H9 (cell line): ENCODE data around the gene CCDC170. TPM values are rescaled to one million over a fixed set of nuclear protein-coding genes. Genes with fewer than 3 reads are reported as not detected.
A peak's percentile ranks its signal among the peaks of the same experiment; 100 is the strongest.

ENCODE experiments used
- DNase-seq: peaks from one replicate; pipeline ENCODE4 v3.0.0-alpha.2; 2017
- H2AFZ ChIP-seq: one replicate; pipeline ENCODE4 v1.6.1; 2013; ENCODE audit warnings: mild to moderate bottlenecking, low read length, control low read depth, moderate library complexity
- H2AK5ac ChIP-seq: 2 replicates; pipeline ENCODE4 v1.6.1; 2013; ENCODE audit warnings: low read length, control low read depth, mixed read lengths; ENCODE audit not compliant: insufficient read length
- H2BK120ac ChIP-seq: one replicate; pipeline ENCODE4 v1.6.1; 2013; ENCODE audit warnings: low read depth, mild to moderate bottlenecking, low read length, control low read depth, inconsistent platforms; ENCODE audit not compliant: poor library complexity, severe bottlenecking
- H2BK12ac ChIP-seq: 2 replicates; pipeline ENCODE4 v1.6.1; 2013; ENCODE audit warnings: low read length, control low read depth, mixed read lengths, low read depth; ENCODE audit not compliant: insufficient read length
- H2BK15ac ChIP-seq: 2 replicates; pipeline ENCODE4 v1.6.1; 2013; ENCODE audit warnings: low read depth, low read length, control low read depth
- H2BK20ac ChIP-seq: one replicate; pipeline ENCODE4 v1.6.1; 2013; ENCODE audit warnings: low read depth, mild to moderate bottlenecking, low read length, control low read depth, inconsistent platforms; ENCODE audit not compliant: poor library complexity, severe bottlenecking
- H2BK5ac ChIP-seq: 2 replicates; pipeline ENCODE4 v1.6.1; 2013; ENCODE audit warnings: low read length, control low read depth, mixed read lengths; ENCODE audit not compliant: insufficient read length
- H3K14ac ChIP-seq: 2 replicates; pipeline ENCODE4 v1.6.1; 2013; ENCODE audit warnings: low read length, control low read depth; ENCODE audit not compliant: insufficient read depth
- H3K18ac ChIP-seq: 2 replicates; pipeline ENCODE4 v1.6.1; 2013; ENCODE audit warnings: low read depth, mild to moderate bottlenecking, mixed read lengths, low read length, control low read depth; ENCODE audit not compliant: insufficient read length
- H3K23ac ChIP-seq: 2 replicates; pipeline ENCODE4 v1.6.1; 2013; ENCODE audit warnings: low read length, control low read depth, mixed read lengths, low read depth; ENCODE audit not compliant: insufficient read length
- H3K23me2 ChIP-seq: 2 replicates; pipeline ENCODE4 v1.6.1; 2013; ENCODE audit warnings: low read depth, mild to moderate bottlenecking, mixed read lengths, low read length, control low read depth; ENCODE audit not compliant: insufficient read length, poor library complexity, severe bottlenecking
- H3K27ac ChIP-seq: 2 replicates; pipeline ENCODE4 v1.5.1; 2013; ENCODE audit warnings: low read length, control low read depth, mixed read lengths, low read depth; ENCODE audit not compliant: insufficient read length
- H3K27me3 ChIP-seq: 2 replicates; pipeline ENCODE4 v1.6.1; 2013; ENCODE audit warnings: low read length, control low read depth, inconsistent platforms; ENCODE audit not compliant: insufficient read depth
- H3K4ac ChIP-seq: 2 replicates; pipeline ENCODE4 v1.6.1; 2013; ENCODE audit warnings: low read depth, mild to moderate bottlenecking, control low read depth, inconsistent platforms, low read length, moderate library complexity
- H3K4me1 ChIP-seq: 2 replicates; pipeline ENCODE4 v1.6.1; 2013; ENCODE audit warnings: low read length, control low read depth, inconsistent platforms; ENCODE audit not compliant: insufficient read depth
- H3K4me2 ChIP-seq: 2 replicates; pipeline ENCODE4 v1.6.1; 2013; ENCODE audit warnings: low read length, control low read depth, mixed read lengths; ENCODE audit not compliant: insufficient read length, insufficient read depth
- H3K56ac ChIP-seq: 2 replicates; pipeline ENCODE4 v1.6.1; 2013; ENCODE audit warnings: low read depth, mild to moderate bottlenecking, mixed read lengths, low read length, control low read depth; ENCODE audit not compliant: insufficient read length
- H3K79me1 ChIP-seq: 2 replicates; pipeline ENCODE4 v1.6.1; 2013; ENCODE audit warnings: low read depth, mild to moderate bottlenecking, moderate library complexity, low read length, control low read depth, inconsistent platforms; ENCODE audit not compliant: insufficient read depth, poor library complexity, severe bottlenecking
- H3K79me2 ChIP-seq: 2 replicates; pipeline ENCODE4 v1.6.1; 2013; ENCODE audit warnings: low read length, control low read depth, inconsistent platforms; ENCODE audit not compliant: insufficient read depth
- H3K9ac ChIP-seq: 2 replicates; pipeline ENCODE4 v1.6.1; 2013; ENCODE audit warnings: low read length, control low read depth, mixed read lengths; ENCODE audit not compliant: insufficient read length; ENCODE audit errors: extremely low read depth
- H3K9me3 ChIP-seq: one replicate; pipeline ENCODE4 v1.6.1; 2013; ENCODE audit warnings: low read depth, low read length, inconsistent platforms; ENCODE audit not compliant: control insufficient read depth
- H3T11ph ChIP-seq: one replicate; pipeline ENCODE4 v1.6.1; 2013; ENCODE audit warnings: mild to moderate bottlenecking, low read length, control low read depth, inconsistent platforms
- H4K20me1 ChIP-seq: one replicate; pipeline ENCODE4 v1.6.1; 2013; ENCODE audit not compliant: control insufficient read depth, insufficient read length, insufficient read depth
- H4K5ac ChIP-seq: 2 replicates; pipeline ENCODE4 v1.6.1; 2013; ENCODE audit warnings: low read depth, mild to moderate bottlenecking, mixed read lengths, low read length, control low read depth; ENCODE audit not compliant: insufficient read length
- H4K8ac ChIP-seq: replicated peaks from 2 replicates; pipeline ENCODE4 v1.6.1; 2013; ENCODE audit warnings: low read length, control low read depth, mixed read lengths, low read depth; ENCODE audit not compliant: insufficient read length
- H4K91ac ChIP-seq: 2 replicates; pipeline ENCODE4 v1.6.1; 2013; ENCODE audit warnings: low read depth, mild to moderate bottlenecking, moderate library complexity, mixed read lengths, low read length, control low read depth; ENCODE audit not compliant: insufficient read length
- H3K27ac Mint-ChIP-seq, 3 experiments: 2 replicates in 2 of 3; 3 replicates in 1 of 3; pipeline ENCODE4 v1.8.0; 2020 to 2021; ENCODE audit warnings: mixed read lengths in 3 of 3, mild to moderate bottlenecking in 1 of 3, moderate library complexity in 1 of 3
- H3K27me3 Mint-ChIP-seq: 2 replicates; pipeline ENCODE4 v1.8.0; 2021; ENCODE audit warnings: low read depth, mild to moderate bottlenecking, moderate library complexity, mixed read lengths
- H3K36me3 Mint-ChIP-seq, 3 experiments: 2 replicates in 2 of 3; 3 replicates in 1 of 3; pipeline ENCODE4 v1.8.0; 2020 to 2021; ENCODE audit warnings: low read depth in 3 of 3, mixed read lengths in 3 of 3; ENCODE audit not compliant: insufficient read depth in 1 of 3
- H3K4me1 Mint-ChIP-seq, 2 experiments: 2 replicates each; pipeline ENCODE4 v1.8.0; 2020; ENCODE audit warnings: mixed read lengths in 2 of 2
- H3K4me3 Mint-ChIP-seq, 2 experiments: 2 replicates in 1 of 2; 3 replicates in 1 of 2; pipeline ENCODE4 v1.8.0; 2020 to 2021; ENCODE audit warnings: mild to moderate bottlenecking in 2 of 2, mixed read lengths in 2 of 2, moderate library complexity in 1 of 2
- H3K9me3 Mint-ChIP-seq, 2 experiments: 2 replicates in 1 of 2; 3 replicates in 1 of 2; pipeline ENCODE4 v1.8.0; 2020; ENCODE audit warnings: mild to moderate bottlenecking in 2 of 2, mixed read lengths in 2 of 2, moderate library complexity in 1 of 2
- WGBS: extraction: QIAGEN DNeasy Blood & Tissue Kit; methylation state at CpG from one replicate; pipeline ENCODE4 v1.1.7; 2013; ENCODE audit warnings: missing lambda C conversion rate, low lambda C conversion rate, mixed read lengths; ENCODE audit not compliant: insufficient read length; ENCODE audit errors: extremely low coverage; 5-methylcytosine and 5-hydroxymethylcytosine counted together
- total RNA-seq: library from RNA; stranded (reverse); gene quantifications from 2 replicates; pipeline ENCODE4 v1.2.1, GENCODE V29; 2021
- TF ChIP-seq, protein P1 (sequence below): fragments of 200-600 bp; sonication (generic); conservative IDR thresholded peaks from 3 replicates; pipeline ENCODE4 v1.8.0; 2021; ENCODE audit warnings: antibody characterized with exemption, mild to moderate bottlenecking

Gene CCDC170
- total RNA-seq, 1 experiment from 2014 or later = 0.07 TPM

DNA sequence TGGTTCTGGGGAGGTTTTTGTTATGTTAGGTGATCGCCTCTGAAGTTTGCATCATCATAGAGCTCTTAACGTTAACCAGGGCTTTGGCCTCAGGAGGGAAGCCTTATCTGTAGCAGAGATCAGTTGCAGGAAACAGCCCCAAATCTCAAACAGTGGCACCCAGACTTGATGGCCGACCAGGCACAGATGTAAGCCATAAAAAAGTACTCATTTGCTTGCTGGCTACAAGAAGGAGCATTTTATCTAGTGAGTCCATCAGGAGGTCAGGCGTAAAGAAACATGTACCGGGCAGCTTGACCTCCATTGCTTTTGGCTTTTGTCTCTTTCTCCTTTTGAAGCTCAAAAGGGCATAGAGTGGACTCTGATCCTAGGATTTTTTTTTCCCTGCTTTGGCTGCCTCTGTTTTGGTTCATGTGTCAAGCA lies 122.3 kb downstream of the CCDC170 start:
- Histone ChIP-seq H3K14ac (peak overlapping the region; percentile 72; the same call in 1 of the 2 replicates), H3K27me3 (no peaks in the 10 kb centered on the region), H3T11ph (no peak overlapping the region), H4K5ac (no peak overlapping the region), H2BK20ac (no peak overlapping the region), H3K4me1 (peaks cover 4% of the 10 kb centered on the region; the same call in 1 of the 2 replicates), H4K8ac (no peak overlapping the region), H3K18ac (peak overlapping the region; percentile 67), H3K79me1 (no peaks in the 10 kb centered on the region), H2BK15ac (no peak overlapping the region), H3K79me2 (no peaks in the 10 kb centered on the region), H3K4ac (no peak overlapping the region), H3K4me2 (no peak overlapping the region), H3K23me2 (no peaks in the 10 kb centered on the region), H3K9ac (no peak overlapping the region), H3K9me3 (no peaks in the 10 kb centered on the region), H2AFZ (no peak overlapping the region), H4K20me1 (no peaks in the 10 kb centered on the region), H2AK5ac (no peak overlapping the region), H3K56ac (no peak overlapping the region), H3K27ac (peak overlapping the region; percentile 21), H2BK5ac (no peak overlapping the region), H2BK12ac (no peak overlapping the region), H3K23ac (no peak overlapping the region), H2BK120ac (no peak overlapping the region), H4K91ac (no peak overlapping the region)
- TF ChIP-seq, protein P1, sequence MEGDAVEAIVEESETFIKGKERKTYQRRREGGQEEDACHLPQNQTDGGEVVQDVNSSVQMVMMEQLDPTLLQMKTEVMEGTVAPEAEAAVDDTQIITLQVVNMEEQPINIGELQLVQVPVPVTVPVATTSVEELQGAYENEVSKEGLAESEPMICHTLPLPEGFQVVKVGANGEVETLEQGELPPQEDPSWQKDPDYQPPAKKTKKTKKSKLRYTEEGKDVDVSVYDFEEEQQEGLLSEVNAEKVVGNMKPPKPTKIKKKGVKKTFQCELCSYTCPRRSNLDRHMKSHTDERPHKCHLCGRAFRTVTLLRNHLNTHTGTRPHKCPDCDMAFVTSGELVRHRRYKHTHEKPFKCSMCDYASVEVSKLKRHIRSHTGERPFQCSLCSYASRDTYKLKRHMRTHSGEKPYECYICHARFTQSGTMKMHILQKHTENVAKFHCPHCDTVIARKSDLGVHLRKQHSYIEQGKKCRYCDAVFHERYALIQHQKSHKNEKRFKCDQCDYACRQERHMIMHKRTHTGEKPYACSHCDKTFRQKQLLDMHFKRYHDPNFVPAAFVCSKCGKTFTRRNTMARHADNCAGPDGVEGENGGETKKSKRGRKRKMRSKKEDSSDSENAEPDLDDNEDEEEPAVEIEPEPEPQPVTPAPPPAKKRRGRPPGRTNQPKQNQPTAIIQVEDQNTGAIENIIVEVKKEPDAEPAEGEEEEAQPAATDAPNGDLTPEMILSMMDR = no peak
- H3K4me3 Mint-ChIP-seq = no peak overlapping the region
- no peaks in the 10 kb centered on the region; a peak in 2 of 7 replicates for H3K36me3 Mint-ChIP-seq
- H3K9me3 Mint-ChIP-seq = no peaks in the 10 kb centered on the region; a peak in 1 of 5 replicates
- H3K4me1 Mint-ChIP-seq = peaks cover 29 to 30% of the 10 kb centered on the region in 2 experiments
- H3K27ac Mint-ChIP-seq = peak overlapping the region; percentile 40 to 93 (median 90); a peak in 6 of 7 replicates
- no CpG with 5 or more reads among the region's 5 CpGs for WGBS
- DNase-seq = peak; percentile 36
- H3K27me3 Mint-ChIP-seq = no peaks in the 10 kb centered on the region
